Naive thymus-derived CD4-positive, alpha-beta T cell (primary cell): Measurements from ENCODE around the gene SLC44A4. TPM values are rescaled to one million over a fixed set of nuclear protein-coding genes. Genes with fewer than 3 reads are reported as not detected.
"Not testable (repeated sequence)": the region's sequence is repeated elsewhere in the genome, so short reads cannot be mapped to it uniquely, and the experiment has no call there.

ENCODE experiments used
- ATAC-seq: fragments of 150-1000 bp; cut with Tn5 transposase; 2 replicates; pipeline ENCODE4 v1.10.0; 2021; ENCODE audit warnings: mild to moderate bottlenecking, moderate library complexity
- CTCF ChIA-PET: fragments of 350-600 bp; sonication (Branson Sonifier 250); formaldehyde crosslinking; loops from one replicate; lab custom pipeline; 2021; ENCODE audit warnings: antibody characterized with exemption; lab: Charles Lee
- POLR2A ChIA-PET: fragments of 350-600 bp; sonication (Branson Sonifier 250); formaldehyde crosslinking; loops from one replicate; lab custom pipeline; 2021; ENCODE audit warnings: antibody characterized with exemption, inconsistent platforms; lab: Charles Lee
- DNase-seq, 9 donors: peaks; one replicate each; pipeline versions ENCODE4 v3.0.0 to v3.0.0-alpha.2; 2020 to 2022; ENCODE audit warnings: mixed read lengths in 1 of 9
- H3K27ac ChIP-seq: one replicate; pipeline ENCODE4 v1.7.0; 2013; ENCODE audit warnings: mild to moderate bottlenecking, low read depth, low read length, moderate library complexity
- H3K27me3 ChIP-seq, 2 donors: one replicate each; pipeline ENCODE4 v1.7.0; 2013; ENCODE audit warnings: low read length in 2 of 2, mild to moderate bottlenecking in 2 of 2, moderate library complexity in 2 of 2; ENCODE audit not compliant: control insufficient read depth in 2 of 2, insufficient read depth in 2 of 2
- H3K36me3 ChIP-seq, 3 experiments: 1 replicate in 2 of 3; 2 replicates in 1 of 3; pipeline ENCODE4 v1.7.0; 2013; ENCODE audit warnings: low read length in 3 of 3, mild to moderate bottlenecking in 3 of 3, moderate library complexity in 1 of 3; ENCODE audit not compliant: insufficient read depth in 3 of 3, control insufficient read depth in 2 of 3
- H3K4me1 ChIP-seq, 2 donors: one replicate each; pipeline ENCODE4 v1.7.0; 2013; ENCODE audit warnings: low read length in 2 of 2, mild to moderate bottlenecking in 2 of 2, moderate library complexity in 1 of 2; ENCODE audit not compliant: control insufficient read depth in 2 of 2, insufficient read depth in 2 of 2
- H3K4me3 ChIP-seq: 2 replicates; pipeline ENCODE4 v1.7.0; 2013; ENCODE audit warnings: mild to moderate bottlenecking, low read length
- H3K9me3 ChIP-seq, 3 experiments: 1 replicate in 2 of 3; 2 replicates in 1 of 3; pipeline ENCODE4 v1.7.0; 2013; ENCODE audit warnings: low read length in 3 of 3; ENCODE audit not compliant: control insufficient read depth in 2 of 3
- H3K27ac Mint-ChIP-seq, 9 donors: one replicate each; pipeline ENCODE4 v1.8.0; 2020 to 2022; ENCODE audit warnings: mixed read lengths in 9 of 9, mild to moderate bottlenecking in 8 of 9, moderate library complexity in 5 of 9, inconsistent platforms in 2 of 9
- H3K27me3 Mint-ChIP-seq, 5 donors: one replicate each; pipeline ENCODE4 v1.8.0; 2021 to 2022; ENCODE audit warnings: mixed read lengths in 5 of 5, mild to moderate bottlenecking in 1 of 5
- H3K36me3 Mint-ChIP-seq, 5 donors: one replicate each; pipeline ENCODE4 v1.8.0; 2020 to 2022; ENCODE audit warnings: mixed read lengths in 5 of 5, mild to moderate bottlenecking in 3 of 5, inconsistent platforms in 1 of 5
- H3K4me1 Mint-ChIP-seq, 7 donors: one replicate each; pipeline ENCODE4 v1.8.0; 2020 to 2022; ENCODE audit warnings: mixed read lengths in 7 of 7, mild to moderate bottlenecking in 3 of 7, inconsistent platforms in 1 of 7
- H3K4me3 Mint-ChIP-seq, 10 donors: one replicate each; pipeline ENCODE4 v1.8.0; 2020 to 2022; ENCODE audit warnings: mild to moderate bottlenecking in 10 of 10, mixed read lengths in 10 of 10, moderate library complexity in 6 of 10, inconsistent platforms in 2 of 10
- H3K9me3 Mint-ChIP-seq, 11 donors: one replicate each; pipeline ENCODE4 v1.8.0; 2020 to 2022; ENCODE audit warnings: mixed read lengths in 11 of 11, mild to moderate bottlenecking in 4 of 11, inconsistent platforms in 1 of 11, moderate library complexity in 1 of 11
- intact Hi-C, 2 donors: fragments of 100-400 bp; cut with micrococcal nuclease; formaldehyde crosslinking; loops; one replicate each; pipeline ENCODE4 v1.15.1; 2023
- polyA plus RNA-seq, 2 donors: library from polyadenylated mRNA; unstranded; fragments of 300-500 nt; fragmentation: Illumina TruSeq; gene quantifications; one replicate each; pipeline ENCODE4 v1.2.3, GENCODE V29; 2021
- total RNA-seq, 6 experiments: library from RNA in 5 of 6; stranded (reverse) in 5 of 6; gene quantifications; 1 replicate in 5 of 6; 2 replicates in 1 of 6; pipeline ENCODE4 v1.2.3 and lab custom pipeline; 2021 to 2026

SLC44A4 gene
- total and polyA plus RNA-seq, 7 experiments from 2014 or later, result not detected

GRCh38 chr6:31919624-31920303 is 41.0 kb upstream of the SLC44A4 start:
- Histone ChIP-seq H3K4me1 (no peaks in the 10 kb centered on the region), H3K27me3 (no peaks in the 10 kb centered on the region), H3K36me3 (no peaks in the 10 kb centered on the region), H3K9me3 (no peaks in the 10 kb centered on the region), H3K27ac (no peak overlapping the region), H3K4me3 (no peak overlapping the region)
- peaks cover 3 to 11% (median 7%) of the 10 kb centered on the region in 5 donors for H3K27me3 Mint-ChIP-seq
- CTCF ChIA-PET, result no interaction called here
- H3K9me3 Mint-ChIP-seq, result no peaks in the 10 kb centered on the region
- ATAC-seq (no peak), DNase-seq (no peak)
- no peaks in the 10 kb centered on the region for H3K36me3 Mint-ChIP-seq
- H3K4me1 Mint-ChIP-seq, result peaks cover 0 to 8% (median 0%) of the 10 kb centered on the region in 7 donors
- intact Hi-C loops, result no loop called here
- POLR2A ChIA-PET, result no interaction called here
- no peak overlapping the region for H3K27ac Mint-ChIP-seq
- no peak overlapping the region for H3K4me3 Mint-ChIP-seq

GRCh38 chr6:31918069-31918720 is 39.4 kb upstream of the SLC44A4 start:
- Mint-ChIP-seq H3K27ac (no peak overlapping the region), H3K4me3 (no peak overlapping the region), H3K27me3 (peaks cover 3 to 11% (median 7%) of the 10 kb centered on the region in 5 donors), H3K4me1 (peaks cover 0 to 8% (median 0%) of the 10 kb centered on the region in 7 donors), H3K9me3 (no peaks in the 10 kb centered on the region), H3K36me3 (no peaks in the 10 kb centered on the region)
- Histone ChIP-seq H3K9me3 (no peaks in the 10 kb centered on the region), H3K36me3 (no peaks in the 10 kb centered on the region), H3K27me3 (no peaks in the 10 kb centered on the region), H3K27ac (no peak overlapping the region), H3K4me1 (no peaks in the 10 kb centered on the region), H3K4me3 (no peak overlapping the region)
- DNase-seq (no peak), ATAC-seq (no peak)
- POLR2A ChIA-PET, result interaction anchor here (0.5 to 0.6 kb wide), 2 partner anchors 295 to 1555 kb away, joined by 3 to 4 read pairs; no protein-coding TSS in a partner anchor
- intact Hi-C loops, result no loop called here
- CTCF ChIA-PET, result interaction anchor here (0.6 to 1.4 kb wide), 4 partner anchors 9 to 262 kb away, joined by 4 to 7 read pairs (median 4); partner anchors contain the start of gene EHMT2

GRCh38 chr6:31915756-31916155 is 37.0 kb upstream of the SLC44A4 start:
- no peak for DNase-seq
- Mint-ChIP-seq H3K27me3 (peaks cover 3 to 10% (median 7%) of the 10 kb centered on the region in 5 donors), H3K4me3 (no peak overlapping the region), H3K9me3 (no peaks in the 10 kb centered on the region), H3K27ac (no peak overlapping the region), H3K4me1 (no peaks in the 10 kb centered on the region), H3K36me3 (no peaks in the 10 kb centered on the region)
- no peak overlapping the region for H3K27ac ChIP-seq
- no peaks in the 10 kb centered on the region for H3K4me1 ChIP-seq
- H3K36me3 ChIP-seq, result no peaks in the 10 kb centered on the region
- ATAC-seq, result no peak
- POLR2A ChIA-PET, result no interaction called here
- no peaks in the 10 kb centered on the region for H3K9me3 ChIP-seq
- no peak overlapping the region for H3K4me3 ChIP-seq
- CTCF ChIA-PET, result no interaction called here
- intact Hi-C loops, result no loop called here
- no peaks in the 10 kb centered on the region for H3K27me3 ChIP-seq

- Mint-ChIP-seq H3K27ac (no peak overlapping the region), H3K4me1 (peaks cover 0 to under 1% (median 0%) of the 10 kb centered on the region in 7 donors), H3K4me3 (no peak overlapping the region), H3K9me3 (no peaks in the 10 kb centered on the region), H3K36me3 (no peaks in the 10 kb centered on the region), H3K27me3 (peaks cover 3 to 10% (median 7%) of the 10 kb centered on the region in 5 donors)
- ChIA-PET CTCF (no interaction called here), POLR2A (no interaction called here)
- Histone ChIP-seq H3K27ac (no peak overlapping the region), H3K9me3 (no peaks in the 10 kb centered on the region), H3K27me3 (no peaks in the 10 kb centered on the region), H3K4me1 (no peaks in the 10 kb centered on the region), H3K36me3 (no peaks in the 10 kb centered on the region), H3K4me3 (no peak overlapping the region)
- intact Hi-C loops, result no loop called here
- DNase-seq (no peak), ATAC-seq (no peak)
Measured at GRCh38 chr6:31915351-31915750, 36.6 kb upstream of the SLC44A4 start.

- H3K27me3 Mint-ChIP-seq, result peaks cover 3 to 12% (median 7%) of the 10 kb centered on the region in 5 donors
- peak overlapping the region in 1 of 10 donors; percentile 45 for H3K4me3 Mint-ChIP-seq
- no peak for DNase-seq
- ChIA-PET POLR2A (interaction anchor here (0.5 kb wide), 1 partner anchor 1005 kb away, joined by 3 read pairs; no protein-coding TSS in a partner anchor), CTCF (no interaction called here)
- Histone ChIP-seq H3K4me3 (no peak overlapping the region), H3K4me1 (no peaks in the 10 kb centered on the region), H3K27me3 (no peaks in the 10 kb centered on the region), H3K36me3 (no peaks in the 10 kb centered on the region), H3K9me3 (no peaks in the 10 kb centered on the region), H3K27ac (no peak overlapping the region)
- peaks cover 0 to 7% (median 0%) of the 10 kb centered on the region in 7 donors for H3K4me1 Mint-ChIP-seq
- peak overlapping the region in 1 of 9 donors; percentile 25 for H3K27ac Mint-ChIP-seq
- intact Hi-C loops, result no loop called here
- ATAC-seq, result no peak
- H3K36me3 Mint-ChIP-seq, result no peaks in the 10 kb centered on the region
- H3K9me3 Mint-ChIP-seq, result no peaks in the 10 kb centered on the region
Measured at GRCh38 chr6:31911826-31912585, 33.2 kb upstream of the SLC44A4 start.

- H3K4me1 Mint-ChIP-seq, result peaks cover 0 to 10% (median 0%) of the 10 kb centered on the region in 7 donors
- ATAC-seq, H3K27me3 Mint-ChIP-seq, H3K4me3 Mint-ChIP-seq, H3K36me3 Mint-ChIP-seq, H3K27ac ChIP-seq, H3K9me3 ChIP-seq, intact Hi-C loops, H3K4me1 ChIP-seq, H3K4me3 ChIP-seq, H3K36me3 ChIP-seq, H3K27ac Mint-ChIP-seq, DNase-seq, H3K27me3 ChIP-seq, H3K9me3 Mint-ChIP-seq: not testable (repeated sequence)
- CTCF ChIA-PET, result interaction anchor here (1.6 kb wide), 1 partner anchor 9 kb away, joined by 4 read pairs; no protein-coding TSS in a partner anchor
- POLR2A ChIA-PET, result interaction anchor here (0.7 to 1.1 kb wide), 2 partner anchors 83 to 244 kb away, joined by 4 read pairs; partner anchors contain the start of gene GPANK1
Measured at GRCh38 chr6:31909298-31909697, 30.5 kb upstream of the SLC44A4 start.
